ENCODE data around the gene SLC10A4. TPM values are rescaled to one million over a fixed set of nuclear protein-coding genes. Genes with fewer than 3 reads are reported as not detected.

Gene SLC10A4
- total and polyA plus RNA-seq, 4 experiments from 2014 or later: 0.17 TPM; not detected in 3

DNA sequence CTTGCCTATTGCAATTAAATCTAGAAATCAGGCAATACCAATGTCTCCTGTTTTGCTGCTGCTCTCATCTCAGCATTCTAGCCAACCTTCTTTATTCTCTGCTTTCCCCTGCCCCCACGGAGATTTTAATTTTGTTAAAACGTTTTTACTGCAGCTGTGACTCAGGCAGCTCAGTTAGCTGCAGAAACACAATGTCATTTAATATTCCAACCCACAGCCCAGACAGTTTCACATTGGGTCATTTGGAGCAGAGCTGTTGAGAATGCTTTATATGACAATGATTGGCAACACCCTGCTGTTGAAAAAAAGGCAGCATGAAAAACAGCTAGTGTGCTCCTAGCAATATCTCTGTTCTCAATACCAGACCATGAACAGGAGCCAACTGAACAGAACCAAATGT is 12.6 kb upstream of the SLC10A4 start:
- Mint-ChIP-seq H3K4me1 (no peaks in the 10 kb centered on the region), H3K27me3 (peaks cover 2 to 8% of the 10 kb centered on the region in 2 donors), H3K4me3 (peak overlapping the region in 1 of 8 donors; percentile 6), H3K9me3 (peaks cover 0 to 2% (median 0%) of the 10 kb centered on the region in 8 donors), H3K36me3 (no peaks in the 10 kb centered on the region), H3K27ac (no peak overlapping the region)
- intact Hi-C loops (cut with micrococcal nuclease): no loop called here
- Histone ChIP-seq H3K27ac (ENCODE audit: low read depth, low read length) (no peak overlapping the region), H3K4me3 (ENCODE audit: low read length in 2 of 2) (no peak overlapping the region), H3K36me3 (ENCODE audit: insufficient read depth, low read length) (no peaks in the 10 kb centered on the region), H3K4me1 (ENCODE audit: insufficient read depth, low read length) (no peaks in the 10 kb centered on the region), H3K9me3 (ENCODE audit: control insufficient read depth in 1 of 2, low read length in 2 of 2) (no peaks in the 10 kb centered on the region), H3K27me3 (ENCODE audit: insufficient read depth, low read length) (no peaks in the 10 kb centered on the region)
- CTCF ChIA-PET (ENCODE audit: partially characterized antibody): no interaction called here
- DNase-seq: no peak
- POLR2A ChIA-PET (ENCODE audit: partially characterized antibody): no interaction called here

DNA sequence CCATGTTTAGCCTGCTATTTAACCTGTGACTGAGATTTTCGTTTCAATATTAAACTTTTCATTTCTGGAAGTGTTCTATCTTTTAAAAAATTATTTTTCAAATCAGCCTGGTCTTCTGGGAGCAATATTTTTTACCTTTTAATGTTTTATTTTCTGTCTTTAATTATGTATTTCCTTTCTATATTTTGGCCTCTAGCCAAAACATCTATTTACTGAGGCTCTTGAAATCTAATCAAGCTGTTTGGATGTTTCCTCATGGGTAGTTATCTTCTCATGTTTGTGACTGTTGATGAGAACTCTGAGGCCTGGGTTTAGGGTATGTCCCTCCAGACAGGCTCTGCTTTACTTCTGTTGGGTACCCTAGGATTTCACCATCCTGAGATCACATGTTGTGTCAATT is 10.3 kb upstream of the SLC10A4 start:
- H3K4me1 ChIP-seq (ENCODE audit: insufficient read depth, low read length): no peaks in the 10 kb centered on the region
- Mint-ChIP-seq H3K27ac (no peak overlapping the region), H3K36me3 (no peaks in the 10 kb centered on the region), H3K4me1 (no peaks in the 10 kb centered on the region), H3K9me3 (peaks cover 0 to 2% (median 0%) of the 10 kb centered on the region in 8 donors), H3K4me3 (no peak overlapping the region), H3K27me3 (peaks cover 2 to 12% of the 10 kb centered on the region in 2 donors)
- H3K9me3 ChIP-seq (ENCODE audit: control insufficient read depth in 1 of 2, low read length in 2 of 2): no peaks in the 10 kb centered on the region
- ChIA-PET POLR2A (ENCODE audit: partially characterized antibody) (no interaction called here), CTCF (ENCODE audit: partially characterized antibody) (no interaction called here)
- H3K27me3 ChIP-seq (ENCODE audit: insufficient read depth, low read length): no peaks in the 10 kb centered on the region
- no peak for DNase-seq
- intact Hi-C loops (cut with micrococcal nuclease): no loop called here
- H3K36me3 ChIP-seq (ENCODE audit: insufficient read depth, low read length): no peaks in the 10 kb centered on the region
- no peak overlapping the region for H3K27ac ChIP-seq (ENCODE audit: low read depth, low read length)
- H3K4me3 ChIP-seq (ENCODE audit: low read length in 2 of 2): no peak overlapping the region

DNA sequence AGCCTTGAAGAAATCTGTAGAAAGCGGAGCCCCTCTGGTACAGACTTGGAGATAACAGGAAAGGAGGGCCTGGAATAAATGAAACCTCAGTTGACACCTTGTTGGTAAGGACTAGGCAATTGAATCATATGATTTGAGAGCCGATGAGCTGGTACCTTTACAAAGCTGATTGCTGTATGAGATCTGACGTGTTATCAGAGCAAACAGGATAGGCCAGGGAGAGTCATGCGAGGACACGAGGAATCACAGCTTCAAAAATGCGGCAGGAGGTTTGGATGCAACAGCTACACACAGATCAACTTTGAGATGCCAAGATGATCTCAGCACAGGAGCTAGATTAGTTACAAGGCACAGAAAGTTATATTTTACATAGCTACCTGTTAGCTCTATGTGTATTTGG is 7.4 kb upstream of the SLC10A4 start:
- H3K27ac ChIP-seq (ENCODE audit: low read depth, low read length): no peak overlapping the region
- H3K27me3 ChIP-seq (ENCODE audit: insufficient read depth, low read length): no peaks in the 10 kb centered on the region
- H3K36me3 Mint-ChIP-seq: no peaks in the 10 kb centered on the region
- H3K36me3 ChIP-seq (ENCODE audit: insufficient read depth, low read length): no peaks in the 10 kb centered on the region
- H3K4me3 ChIP-seq (ENCODE audit: low read length in 2 of 2): no peak overlapping the region
- ChIA-PET CTCF (ENCODE audit: partially characterized antibody) (no interaction called here), POLR2A (ENCODE audit: partially characterized antibody) (no interaction called here)
- intact Hi-C loops (cut with micrococcal nuclease): no loop called here
- H3K27me3 Mint-ChIP-seq: peaks cover 3 to 7% of the 10 kb centered on the region in 2 donors
- no peaks in the 10 kb centered on the region for H3K4me1 ChIP-seq (ENCODE audit: insufficient read depth, low read length)
- peaks cover 0 to 2% (median 0%) of the 10 kb centered on the region in 8 donors for H3K9me3 Mint-ChIP-seq
- no peak for DNase-seq
- no peaks in the 10 kb centered on the region for H3K9me3 ChIP-seq (ENCODE audit: control insufficient read depth in 1 of 2, low read length in 2 of 2)
- no peak overlapping the region for H3K4me3 Mint-ChIP-seq
- no peak overlapping the region for H3K27ac Mint-ChIP-seq
- H3K4me1 Mint-ChIP-seq: no peaks in the 10 kb centered on the region

DNA sequence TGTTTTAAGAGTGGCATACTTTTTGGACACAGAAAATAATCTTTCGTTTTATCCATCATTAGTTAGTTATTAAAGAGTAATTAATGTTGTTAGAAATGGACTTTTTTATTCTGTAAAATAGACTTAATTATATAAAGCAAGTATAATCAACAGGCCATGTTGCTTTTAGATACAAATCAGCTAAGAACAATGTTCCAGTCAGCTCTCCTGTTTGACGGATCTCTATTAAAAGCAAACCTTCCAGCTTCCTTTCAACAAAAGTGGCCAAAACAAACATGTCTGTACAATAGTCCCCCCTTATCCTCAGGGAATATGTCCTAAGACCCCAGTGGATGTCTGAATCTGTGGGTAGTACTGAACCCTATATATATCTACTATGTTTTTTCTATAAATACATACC is 4.9 kb upstream of the SLC10A4 start:
- Mint-ChIP-seq H3K4me3 (no peak overlapping the region), H3K9me3 (peaks cover 0 to 4% (median 0%) of the 10 kb centered on the region in 8 donors), H3K4me1 (peaks cover 0 to 4% (median 3%) of the 10 kb centered on the region in 4 donors), H3K36me3 (no peaks in the 10 kb centered on the region), H3K27ac (no peak overlapping the region), H3K27me3 (peaks cover 25 to 28% of the 10 kb centered on the region in 2 donors)
- Histone ChIP-seq H3K27ac (ENCODE audit: low read depth, low read length) (no peak overlapping the region), H3K9me3 (ENCODE audit: control insufficient read depth in 1 of 2, low read length in 2 of 2) (no peaks in the 10 kb centered on the region), H3K4me3 (ENCODE audit: low read length in 2 of 2) (no peak overlapping the region), H3K27me3 (ENCODE audit: insufficient read depth, low read length) (peaks cover 8% of the 10 kb centered on the region), H3K36me3 (ENCODE audit: insufficient read depth, low read length) (no peaks in the 10 kb centered on the region), H3K4me1 (ENCODE audit: insufficient read depth, low read length) (no peaks in the 10 kb centered on the region)
- DNase-seq: no peak
- intact Hi-C loops (cut with micrococcal nuclease): no loop called here
- ChIA-PET CTCF (ENCODE audit: partially characterized antibody) (no interaction called here), POLR2A (ENCODE audit: partially characterized antibody) (no interaction called here)

DNA sequence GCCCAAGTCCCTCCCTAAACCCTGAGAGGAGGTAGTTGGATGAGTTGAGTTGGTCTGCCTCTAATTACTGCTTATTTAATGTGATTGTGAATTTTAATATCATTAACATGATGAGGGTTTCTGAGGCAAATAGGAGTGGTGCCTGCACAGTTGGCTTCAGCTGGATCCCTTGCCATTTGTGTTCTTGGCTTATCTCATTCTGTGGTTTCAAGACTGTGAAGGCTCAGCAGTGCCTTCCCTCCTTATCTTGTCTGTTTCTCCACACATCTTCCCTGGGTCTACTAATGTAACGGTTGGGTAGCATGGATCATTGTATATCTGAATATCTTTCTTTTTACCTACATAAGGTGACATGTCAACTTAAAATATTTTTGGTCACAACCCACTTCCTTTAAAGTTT is 1.6 kb upstream of the SLC10A4 start:
- peaks cover 0 to 6% (median 0%) of the 10 kb centered on the region in 8 donors for H3K9me3 Mint-ChIP-seq

DNA sequence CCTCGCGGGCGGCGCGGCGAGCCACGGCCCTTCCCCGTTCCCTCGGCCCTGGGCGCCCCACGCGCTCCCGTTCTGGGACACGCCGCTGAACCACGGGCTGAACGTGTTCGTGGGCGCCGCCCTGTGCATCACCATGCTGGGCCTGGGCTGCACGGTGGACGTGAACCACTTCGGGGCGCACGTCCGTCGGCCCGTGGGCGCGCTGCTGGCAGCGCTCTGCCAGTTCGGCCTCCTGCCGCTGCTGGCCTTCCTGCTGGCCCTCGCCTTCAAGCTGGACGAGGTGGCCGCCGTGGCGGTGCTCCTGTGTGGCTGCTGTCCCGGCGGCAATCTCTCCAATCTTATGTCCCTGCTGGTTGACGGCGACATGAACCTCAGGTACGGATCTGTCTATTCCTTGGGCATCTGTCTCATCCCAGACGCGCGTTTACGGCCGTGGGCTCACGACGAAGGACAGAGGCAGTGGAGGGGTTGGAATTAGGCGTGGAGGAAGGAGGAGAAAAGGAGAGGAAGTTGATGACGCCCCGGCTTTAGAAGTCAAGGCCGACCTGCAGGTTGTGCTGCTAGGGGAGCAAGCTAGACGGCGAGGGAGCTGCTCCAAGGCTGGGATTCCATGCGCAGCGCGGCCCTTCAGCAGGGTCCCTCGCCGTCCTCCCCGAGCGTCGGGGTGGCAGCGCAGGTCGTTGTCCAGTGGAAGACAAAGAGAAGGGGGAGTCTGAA is 792 bp downstream of the SLC10A4 start:
- peaks cover 52% of the 10 kb centered on the region in 2 donors for H3K27me3 Mint-ChIP-seq
- no peaks in the 10 kb centered on the region for H3K36me3 Mint-ChIP-seq
- peak overlapping the region in 1 of 7 donors; percentile 40 for H3K27ac Mint-ChIP-seq
- H3K9me3 ChIP-seq (ENCODE audit: control insufficient read depth in 1 of 2, low read length in 2 of 2): no peaks in the 10 kb centered on the region
- H3K27me3 ChIP-seq (ENCODE audit: insufficient read depth, low read length): peaks cover 26% of the 10 kb centered on the region
- peaks cover 11% of the 10 kb centered on the region for H3K4me1 ChIP-seq (ENCODE audit: insufficient read depth, low read length)
- CTCF ChIA-PET (ENCODE audit: partially characterized antibody): no interaction called here
- intact Hi-C loops (cut with micrococcal nuclease): loop anchor here (5.0 kb wide), 1 partner anchor 142 kb away; the partner anchor contains the start of gene SLAIN2
- H3K4me1 Mint-ChIP-seq: peaks cover 12 to 13% (median 13%) of the 10 kb centered on the region in 4 donors
- H3K27ac ChIP-seq (ENCODE audit: low read depth, low read length): no peak overlapping the region
- peak in 1 of 5 donors; percentile 9 for DNase-seq
- H3K9me3 Mint-ChIP-seq: peaks cover 0 to 6% (median 0%) of the 10 kb centered on the region in 8 donors
- POLR2A ChIA-PET (ENCODE audit: partially characterized antibody): no interaction called here
- peak overlapping the region; percentile 66 to 89 (median 76) for H3K4me3 Mint-ChIP-seq
- H3K36me3 ChIP-seq (ENCODE audit: insufficient read depth, low read length): no peaks in the 10 kb centered on the region
- peak overlapping the region in 1 of 2 donors; percentile 28 for H3K4me3 ChIP-seq (ENCODE audit: low read length in 2 of 2)

More for the DNA sequence above, 1.6 kb upstream of the SLC10A4 start:
- Mint-ChIP-seq H3K27me3 (peaks cover 35 to 42% of the 10 kb centered on the region in 2 donors), H3K4me3 (peak overlapping the region in 1 of 8 donors; percentile 22), H3K36me3 (no peaks in the 10 kb centered on the region), H3K4me1 (peaks cover 12 to 13% (median 13%) of the 10 kb centered on the region in 4 donors), H3K27ac (no peak overlapping the region)
- intact Hi-C loops (cut with micrococcal nuclease): loop anchor here (5.0 kb wide), 1 partner anchor 139 kb away; the partner anchor contains the start of gene SLAIN2
- ChIA-PET POLR2A (ENCODE audit: partially characterized antibody) (no interaction called here), CTCF (ENCODE audit: partially characterized antibody) (no interaction called here)
- no peak overlapping the region for H3K4me3 ChIP-seq (ENCODE audit: low read length in 2 of 2)
- DNase-seq: no peak
- H3K36me3 ChIP-seq (ENCODE audit: insufficient read depth, low read length): no peaks in the 10 kb centered on the region
- H3K27me3 ChIP-seq (ENCODE audit: insufficient read depth, low read length): peaks cover 20% of the 10 kb centered on the region
- peaks cover 11% of the 10 kb centered on the region for H3K4me1 ChIP-seq (ENCODE audit: insufficient read depth, low read length)
- no peak overlapping the region for H3K27ac ChIP-seq (ENCODE audit: low read depth, low read length)
- no peaks in the 10 kb centered on the region for H3K9me3 ChIP-seq (ENCODE audit: control insufficient read depth in 1 of 2, low read length in 2 of 2)

DNA sequence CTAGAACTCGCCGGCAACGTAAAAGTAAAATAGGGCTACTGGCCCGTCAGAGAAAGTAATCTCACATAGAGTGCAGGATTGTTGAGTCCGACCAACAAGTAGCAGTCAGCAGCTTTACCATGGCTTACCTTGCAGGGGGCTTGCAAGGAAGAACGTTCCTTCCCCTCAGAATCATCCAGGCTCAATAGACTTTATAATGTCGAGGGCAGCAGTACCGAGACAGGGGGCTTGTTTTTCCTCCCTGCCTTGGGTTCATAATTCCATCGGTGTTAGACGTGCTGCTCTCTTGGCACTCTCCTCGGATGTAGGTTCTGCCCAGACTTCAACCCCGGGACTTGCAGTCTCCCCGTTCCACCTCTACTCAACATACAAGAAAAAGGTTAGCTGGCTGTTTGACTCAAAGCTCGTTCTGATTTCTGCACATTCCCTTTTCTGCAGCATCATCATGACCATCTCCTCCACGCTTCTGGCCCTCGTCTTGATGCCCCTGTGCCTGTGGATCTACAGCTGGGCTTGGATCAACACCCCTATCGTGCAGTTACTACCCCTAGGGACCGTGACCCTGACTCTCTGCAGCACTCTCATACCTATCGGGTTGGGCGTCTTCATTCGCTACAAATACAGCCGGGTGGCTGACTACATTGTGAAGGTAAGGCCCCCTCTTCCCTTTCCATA is 1.5 kb downstream of the SLC10A4 start:
- Histone ChIP-seq H3K4me1 (ENCODE audit: insufficient read depth, low read length) (peaks cover 13% of the 10 kb centered on the region), H3K4me3 (ENCODE audit: low read length in 2 of 2) (no peak overlapping the region), H3K9me3 (ENCODE audit: control insufficient read depth in 1 of 2, low read length in 2 of 2) (no peaks in the 10 kb centered on the region), H3K27ac (ENCODE audit: low read depth, low read length) (no peak overlapping the region), H3K27me3 (ENCODE audit: insufficient read depth, low read length) (peaks cover 30% of the 10 kb centered on the region), H3K36me3 (ENCODE audit: insufficient read depth, low read length) (no peaks in the 10 kb centered on the region)
- H3K4me3 Mint-ChIP-seq: peak overlapping the region in 7 of 8 donors; percentile 66 to 89 (median 77)
- no peak for DNase-seq
- H3K36me3 Mint-ChIP-seq: no peaks in the 10 kb centered on the region
- intact Hi-C loops (cut with micrococcal nuclease): loop anchor here (5.0 kb wide), 1 partner anchor 142 kb away; the partner anchor contains the start of gene SLAIN2
- H3K27me3 Mint-ChIP-seq: peaks cover 55 to 56% of the 10 kb centered on the region in 2 donors
- peak overlapping the region in 1 of 7 donors; percentile 40 for H3K27ac Mint-ChIP-seq
- CTCF ChIA-PET (ENCODE audit: partially characterized antibody): no interaction called here
- POLR2A ChIA-PET (ENCODE audit: partially characterized antibody): no interaction called here
- peaks cover 12 to 17% (median 13%) of the 10 kb centered on the region in 4 donors for H3K4me1 Mint-ChIP-seq
- H3K9me3 Mint-ChIP-seq: peaks cover 0 to 6% (median 0%) of the 10 kb centered on the region in 8 donors
